Measurements from ENCODE around the gene ATG3.

Gene ATG3

GRCh38 chr3:112598731-112599130 is 37.0 kb upstream of the ATG3 start:
- TF ChIP-seq, protein P1, sequence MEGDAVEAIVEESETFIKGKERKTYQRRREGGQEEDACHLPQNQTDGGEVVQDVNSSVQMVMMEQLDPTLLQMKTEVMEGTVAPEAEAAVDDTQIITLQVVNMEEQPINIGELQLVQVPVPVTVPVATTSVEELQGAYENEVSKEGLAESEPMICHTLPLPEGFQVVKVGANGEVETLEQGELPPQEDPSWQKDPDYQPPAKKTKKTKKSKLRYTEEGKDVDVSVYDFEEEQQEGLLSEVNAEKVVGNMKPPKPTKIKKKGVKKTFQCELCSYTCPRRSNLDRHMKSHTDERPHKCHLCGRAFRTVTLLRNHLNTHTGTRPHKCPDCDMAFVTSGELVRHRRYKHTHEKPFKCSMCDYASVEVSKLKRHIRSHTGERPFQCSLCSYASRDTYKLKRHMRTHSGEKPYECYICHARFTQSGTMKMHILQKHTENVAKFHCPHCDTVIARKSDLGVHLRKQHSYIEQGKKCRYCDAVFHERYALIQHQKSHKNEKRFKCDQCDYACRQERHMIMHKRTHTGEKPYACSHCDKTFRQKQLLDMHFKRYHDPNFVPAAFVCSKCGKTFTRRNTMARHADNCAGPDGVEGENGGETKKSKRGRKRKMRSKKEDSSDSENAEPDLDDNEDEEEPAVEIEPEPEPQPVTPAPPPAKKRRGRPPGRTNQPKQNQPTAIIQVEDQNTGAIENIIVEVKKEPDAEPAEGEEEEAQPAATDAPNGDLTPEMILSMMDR (IDR thresholded peaks at IDR 0.05; ENCODE audit: low read depth, low read length): no peak
- no peak overlapping the region for H3K4me3 ChIP-seq (ENCODE audit: low read depth, low read length)

DNA sequence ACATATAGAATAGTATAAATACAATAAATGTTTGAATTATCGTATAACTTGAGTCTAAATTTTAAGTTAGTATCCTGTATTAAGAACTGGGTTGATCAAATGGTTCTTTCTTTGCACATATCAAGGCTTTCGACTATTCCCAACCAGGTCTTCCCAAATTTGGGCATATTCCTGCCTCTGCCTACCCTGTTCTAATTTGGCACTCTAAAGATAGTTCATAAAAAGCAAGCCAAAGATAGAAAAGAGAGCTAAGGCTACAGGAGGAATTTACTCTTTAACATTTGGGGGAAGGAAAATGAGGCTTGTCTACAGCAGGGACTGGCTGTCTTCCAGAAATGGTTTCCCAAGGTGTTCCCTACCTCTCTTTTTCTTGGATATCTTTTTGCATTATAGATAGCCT is 36.2 kb upstream of the ATG3 start:
- TF ChIP-seq, protein P1 (IDR thresholded peaks at IDR 0.05; ENCODE audit: low read depth, low read length): no peak
- no peak overlapping the region for H3K4me3 ChIP-seq (ENCODE audit: low read depth, low read length)

- TF ChIP-seq, protein P1 (IDR thresholded peaks at IDR 0.05; ENCODE audit: low read depth, low read length): no peak
- H3K4me3 ChIP-seq (ENCODE audit: low read depth, low read length): no peak overlapping the region
Measured at GRCh38 chr3:112594856-112595255, 33.1 kb upstream of the ATG3 start.

DNA sequence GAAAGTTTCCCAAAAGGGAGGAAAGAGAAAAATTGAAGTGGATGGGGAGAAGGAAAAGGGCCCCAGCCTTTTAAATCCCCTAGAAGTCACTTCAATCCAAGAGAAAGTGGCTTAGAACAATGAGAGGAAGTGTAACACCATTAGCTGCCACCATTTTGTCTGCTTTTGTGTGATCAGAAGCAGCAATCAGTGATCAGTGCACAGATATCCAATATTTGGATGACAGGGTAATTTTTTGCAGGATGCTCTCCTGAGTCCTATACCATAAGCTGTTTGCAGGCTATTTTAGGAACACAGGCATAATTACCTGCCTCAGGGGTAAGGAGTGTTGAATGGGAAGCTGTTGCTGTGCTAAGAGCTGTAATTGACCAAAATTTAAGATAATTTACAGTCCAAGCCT is 31.5 kb upstream of the ATG3 start:
- TF ChIP-seq, protein P1 (IDR thresholded peaks at IDR 0.05; ENCODE audit: low read depth, low read length): no peak
- H3K4me3 ChIP-seq (ENCODE audit: low read depth, low read length): no peak overlapping the region

DNA sequence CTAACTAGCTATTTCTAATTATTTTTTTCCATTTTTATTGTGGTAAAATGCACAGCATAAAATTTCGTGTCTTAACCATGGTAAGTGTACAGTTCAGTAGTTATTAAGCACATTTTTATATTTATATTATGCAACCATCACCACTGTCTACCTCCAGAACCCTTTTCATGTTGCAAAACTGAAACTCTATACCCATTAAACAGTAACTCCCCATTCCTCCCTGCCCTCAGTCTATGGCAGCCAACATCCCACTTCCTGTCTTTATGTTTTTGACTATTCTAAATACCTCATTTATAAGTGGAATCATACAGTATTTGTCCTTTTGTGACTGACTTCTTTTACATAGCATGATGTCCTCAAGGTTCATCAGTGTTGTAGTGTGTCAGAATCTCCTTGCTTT is 25.6 kb upstream of the ATG3 start:
- TF ChIP-seq, protein P1 (IDR thresholded peaks at IDR 0.05; ENCODE audit: low read depth, low read length): no peak

DNA sequence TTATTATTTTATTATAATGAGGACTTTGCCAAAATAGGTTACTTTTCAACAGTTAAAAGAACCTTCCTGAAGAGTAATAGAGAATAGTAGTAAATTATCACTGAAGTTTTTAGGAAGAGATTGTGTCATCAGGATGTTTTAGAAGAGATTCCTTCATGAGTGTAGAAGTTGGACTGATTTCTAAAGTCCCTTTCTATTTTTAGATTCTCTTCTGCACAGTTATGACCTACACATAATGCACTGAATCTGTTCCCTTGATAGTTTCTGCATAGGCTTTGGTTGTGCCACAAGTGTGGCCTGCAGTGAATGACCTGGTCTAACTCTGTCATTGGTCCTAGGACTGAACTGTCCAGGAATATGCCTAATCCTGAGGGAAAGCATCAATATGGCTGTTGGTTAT is 24.0 kb upstream of the ATG3 start:
- TF ChIP-seq, protein P1 (IDR thresholded peaks at IDR 0.05; ENCODE audit: low read depth, low read length): no peak
- no peak overlapping the region for H3K4me3 ChIP-seq (ENCODE audit: low read depth, low read length)

More for the DNA sequence above, 25.6 kb upstream of the ATG3 start:
- H3K4me3 ChIP-seq (ENCODE audit: low read depth, low read length): no peak overlapping the region

GRCh38 chr3:112583105-112583504 is 21.3 kb upstream of the ATG3 start:
- TF ChIP-seq, protein P1 (IDR thresholded peaks at IDR 0.05; ENCODE audit: low read depth, low read length): no peak
- no peak overlapping the region for H3K4me3 ChIP-seq (ENCODE audit: low read depth, low read length)
